Astrocyte (in vitro differentiated cells and primary cell): ENCODE data around the gene PDK2. TPM values are rescaled to one million over a fixed set of nuclear protein-coding genes. Genes with fewer than 3 reads are reported as not detected.
A peak's percentile ranks its signal among the peaks of the same experiment; 100 is the strongest.

ENCODE experiments used
- DNase-seq: peaks from one replicate; pipeline ENCODE4 v3.0.0-alpha.2; 2010; ENCODE audit warnings: low read depth
- FAIRE-seq: peaks from 2 replicates; lab custom pipeline; 2011; peaks lifted over from hg19 to GRCh38; lab: Jason Lieb, UNC
- H2AFZ ChIP-seq: 2 replicates; pipeline ENCODE4 v1.6.0; 2012; ENCODE audit warnings: low read depth, low read length, inconsistent platforms
- H3K27ac ChIP-seq: 2 replicates; pipeline ENCODE4 v1.5.1; 2011; ENCODE audit warnings: low read depth, low read length, inconsistent platforms
- H3K27me3 ChIP-seq: 2 replicates; pipeline ENCODE4 v1.6.0; 2011; ENCODE audit warnings: low read length, inconsistent platforms; ENCODE audit not compliant: insufficient read depth
- H3K36me3 ChIP-seq: 2 replicates; pipeline ENCODE4 v1.5.1; 2011; ENCODE audit warnings: low read length, inconsistent platforms; ENCODE audit not compliant: insufficient read depth
- H3K4me1 ChIP-seq: 2 replicates; pipeline ENCODE4 v1.5.1; 2011; ENCODE audit warnings: low read length, inconsistent platforms; ENCODE audit not compliant: insufficient read depth
- H3K4me2 ChIP-seq: 2 replicates; pipeline ENCODE4 v1.6.0; 2012; ENCODE audit warnings: low read length, inconsistent platforms
- H3K4me3 ChIP-seq: 2 replicates; pipeline ENCODE4 v1.5.1; 2011; ENCODE audit warnings: low read depth, mild to moderate bottlenecking, low read length, inconsistent platforms; ENCODE audit not compliant: insufficient read depth
- H3K79me2 ChIP-seq: 2 replicates; pipeline ENCODE4 v1.6.0; 2012; ENCODE audit warnings: mild to moderate bottlenecking, low read length, inconsistent platforms; ENCODE audit not compliant: insufficient read depth
- H3K9ac ChIP-seq: 2 replicates; pipeline ENCODE4 v1.6.0; 2012; ENCODE audit warnings: mild to moderate bottlenecking, low read length, inconsistent platforms
- H3K9me3 ChIP-seq: 2 replicates; pipeline ENCODE4 v1.5.1; 2012; ENCODE audit warnings: low read depth, mild to moderate bottlenecking, low read length, inconsistent platforms; ENCODE audit not compliant: insufficient read depth
- H4K20me1 ChIP-seq: 2 replicates; pipeline ENCODE4 v1.6.0; 2012; ENCODE audit warnings: low read length, inconsistent platforms; ENCODE audit not compliant: insufficient read depth
- H3K27ac Mint-ChIP-seq: one replicate; pipeline ENCODE4 v1.8.0; 2021; ENCODE audit warnings: mild to moderate bottlenecking, mixed read lengths; ENCODE audit not compliant: unreplicated experiment
- H3K27me3 Mint-ChIP-seq: one replicate; pipeline ENCODE4 v1.8.0; 2021; ENCODE audit warnings: low read depth, mixed read lengths; ENCODE audit not compliant: unreplicated experiment
- H3K36me3 Mint-ChIP-seq: one replicate; pipeline ENCODE4 v1.8.0; 2021; ENCODE audit warnings: low read depth, mixed read lengths; ENCODE audit not compliant: unreplicated experiment
- H3K4me1 Mint-ChIP-seq: one replicate; pipeline ENCODE4 v1.8.0; 2021; ENCODE audit warnings: low read depth, mixed read lengths; ENCODE audit not compliant: unreplicated experiment
- H3K4me3 Mint-ChIP-seq: one replicate; pipeline ENCODE4 v1.8.0; 2021; ENCODE audit warnings: mild to moderate bottlenecking, moderate library complexity, mixed read lengths; ENCODE audit not compliant: unreplicated experiment
- H3K9me3 Mint-ChIP-seq: one replicate; pipeline ENCODE4 v1.8.0; 2021; ENCODE audit warnings: mild to moderate bottlenecking, mixed read lengths; ENCODE audit not compliant: unreplicated experiment
- CTCF ChIP-seq: IDR thresholded peaks from 2 replicates; pipeline ENCODE4 v1.5.1; 2011; ENCODE audit warnings: low read depth, mild to moderate bottlenecking, inconsistent platforms, low read length, moderate library complexity; ENCODE audit not compliant: insufficient read depth
- EZH2 ChIP-seq: IDR thresholded peaks from 2 replicates; pipeline ENCODE4 v1.6.1; 2012; ENCODE audit warnings: mild to moderate bottlenecking, low read length, inconsistent platforms; ENCODE audit not compliant: insufficient read depth
- total RNA-seq: library from RNA; stranded (reverse); gene quantifications from 2 replicates; pipeline ENCODE4 v1.2.1, GENCODE V29; 2021

The PDK2 gene
- total RNA-seq, 1 donor from 2014 or later: 25.8 TPM

- DNase-seq: peak; percentile 56
These were observed 42.1 kb upstream of the PDK2 start for GRCh38 chr17:50052822-50053653.

GRCh38 chr17:50053654-50053960, 41.5 kb upstream of the PDK2 start:
- Histone ChIP-seq H2AFZ (peak overlapping the region; percentile 27), H3K9me3 (no peaks in the 10 kb centered on the region), H3K4me3 (no peak overlapping the region), H3K27me3 (no peaks in the 10 kb centered on the region), H4K20me1 (peaks cover 17% of the 10 kb centered on the region), H3K27ac (peak overlapping the region; percentile 47), H3K4me2 (peak overlapping the region; percentile 60), H3K9ac (peak overlapping the region; percentile 47), H3K36me3 (no peaks in the 10 kb centered on the region), H3K79me2 (peaks cover 45% of the 10 kb centered on the region), H3K4me1 (peaks cover 71% of the 10 kb centered on the region)
- Mint-ChIP-seq H3K4me1 (peaks cover 64% of the 10 kb centered on the region), H3K27me3 (no peaks in the 10 kb centered on the region), H3K4me3 (peak overlapping the region; percentile 85), H3K27ac (peak overlapping the region; percentile 98), H3K36me3 (peaks cover 5% of the 10 kb centered on the region), H3K9me3 (no peaks in the 10 kb centered on the region)
- no peak for DNase-seq
- TF ChIP-seq CTCF (no peak), EZH2 (no peak)
- no peak for FAIRE-seq

More at GRCh38 chr17:50052822-50053653, 42.1 kb upstream of the PDK2 start:
- Histone ChIP-seq H3K36me3 (no peaks in the 10 kb centered on the region), H3K27me3 (no peaks in the 10 kb centered on the region), H3K79me2 (peaks cover 40% of the 10 kb centered on the region), H3K9ac (peak overlapping the region; percentile 47), H3K27ac (peak overlapping the region; percentile 47), H3K9me3 (no peaks in the 10 kb centered on the region), H4K20me1 (peaks cover 11% of the 10 kb centered on the region), H2AFZ (peak overlapping the region; percentile 27), H3K4me2 (peak overlapping the region; percentile 60), H3K4me1 (peaks cover 71% of the 10 kb centered on the region), H3K4me3 (no peak overlapping the region)
- peaks cover 63% of the 10 kb centered on the region for H3K4me1 Mint-ChIP-seq
- no peak for FAIRE-seq
- no peaks in the 10 kb centered on the region for H3K27me3 Mint-ChIP-seq
- peak overlapping the region; percentile 98 for H3K27ac Mint-ChIP-seq
- H3K9me3 Mint-ChIP-seq: no peaks in the 10 kb centered on the region
- peaks cover 4% of the 10 kb centered on the region for H3K36me3 Mint-ChIP-seq
- TF ChIP-seq CTCF (no peak), EZH2 (no peak)
- peak overlapping the region; percentile 85 for H3K4me3 Mint-ChIP-seq

- H3K27ac ChIP-seq: peak overlapping the region; percentile 96
- peak overlapping the region; percentile 97 for H3K4me2 ChIP-seq
- H3K9ac ChIP-seq: peak overlapping the region; percentile 86
- H3K27me3 Mint-ChIP-seq: no peaks in the 10 kb centered on the region
- peaks cover 64% of the 10 kb centered on the region for H3K4me1 Mint-ChIP-seq
- no peaks in the 10 kb centered on the region for H3K9me3 Mint-ChIP-seq
- H3K27me3 ChIP-seq: no peaks in the 10 kb centered on the region
- peaks cover 31% of the 10 kb centered on the region for H4K20me1 ChIP-seq
- H3K4me3 Mint-ChIP-seq: peak overlapping the region; percentile 85
- no peaks in the 10 kb centered on the region for H3K9me3 ChIP-seq
- H2AFZ ChIP-seq: peak overlapping the region; percentile 60
- no peaks in the 10 kb centered on the region for H3K36me3 ChIP-seq
- DNase-seq (peak; percentile 21), FAIRE-seq (no peak)
- peaks cover 81% of the 10 kb centered on the region for H3K4me1 ChIP-seq
- peaks cover 60% of the 10 kb centered on the region for H3K79me2 ChIP-seq
- TF ChIP-seq EZH2: no peak
- TF ChIP-seq CTCF: no peak
- peak overlapping the region; percentile 74 for H3K4me3 ChIP-seq
- peaks cover 5% of the 10 kb centered on the region for H3K36me3 Mint-ChIP-seq
- H3K27ac Mint-ChIP-seq: peak overlapping the region; percentile 96
These were observed 40.1 kb upstream of the PDK2 start for GRCh38 chr17:50055055-50055425.
